GM23338 (cell line): ENCODE measurements around the gene ANKFN1. TPM values are rescaled to one million over a fixed set of nuclear protein-coding genes. Genes with fewer than 3 reads are reported as not detected.

Experiments
- ATAC-seq: fragments of 200-7000 bp; cut with Tn5 transposase; 3 replicates; pipeline ENCODE4 v1.9.1; 2020
- DNase-seq: peaks from one replicate; pipeline ENCODE4 v3.0.0-alpha.2; 2015; ENCODE audit warnings: low spot score
- H2AFZ ChIP-seq: fragments of 200-600 bp; sonication (generic); 2 replicates; pipeline ENCODE4 v1.8.0; 2016; ENCODE audit warnings: antibody characterized with exemption, mild to moderate bottlenecking, moderate library complexity
- H3F3A ChIP-seq: fragments of 200-600 bp; sonication (generic); replicated peaks from 2 replicates; pipeline ENCODE4 v1.8.0; 2017; ENCODE audit warnings: antibody characterized with exemption, mixed run types, low read depth
- H3K27ac ChIP-seq: fragments of 200-600 bp; sonication (generic); 2 replicates; pipeline ENCODE4 v1.6.1; 2016; ENCODE audit warnings: low read depth
- H3K27me3 ChIP-seq: fragments of 200-600 bp; sonication (generic); 2 replicates; pipeline ENCODE4 v1.8.0; 2016; ENCODE audit warnings: mild to moderate bottlenecking, mixed run types, moderate library complexity; ENCODE audit not compliant: insufficient read depth
- H3K36me3 ChIP-seq: fragments of 200-600 bp; sonication (generic); 2 replicates; pipeline ENCODE4 v1.8.0; 2016; ENCODE audit warnings: mild to moderate bottlenecking; ENCODE audit not compliant: insufficient read depth
- H3K4me1 ChIP-seq: fragments of 200-600 bp; sonication (generic); 2 replicates; pipeline ENCODE4 v1.8.0; 2016; ENCODE audit warnings: mild to moderate bottlenecking, moderate library complexity; ENCODE audit not compliant: insufficient read depth
- H3K4me2 ChIP-seq: fragments of 200-600 bp; sonication (generic); 2 replicates; pipeline ENCODE4 v1.7.1; 2017; ENCODE audit warnings: mixed run types
- H3K4me3 ChIP-seq: fragments of 200-600 bp; sonication (generic); 2 replicates; pipeline ENCODE4 v1.6.1; 2016; ENCODE audit warnings: mixed run types
- H3K79me2 ChIP-seq: fragments of 200-600 bp; sonication (generic); replicated peaks from 2 replicates; pipeline ENCODE4 v1.8.0; 2017; ENCODE audit warnings: mild to moderate bottlenecking; ENCODE audit not compliant: insufficient read depth
- H3K9me2 ChIP-seq: fragments of 200-600 bp; sonication (generic); 2 replicates; pipeline ENCODE4 v1.8.0; 2017; ENCODE audit not compliant: insufficient read depth
- H4K20me1 ChIP-seq: fragments of 200-600 bp; sonication (generic); replicated peaks from 2 replicates; pipeline ENCODE4 v1.8.0; 2017; ENCODE audit warnings: mild to moderate bottlenecking; ENCODE audit not compliant: insufficient read depth
- H3K27ac Mint-ChIP-seq: 2 replicates; pipeline ENCODE4 v1.8.0; 2020; ENCODE audit warnings: inconsistent platforms, mild to moderate bottlenecking, moderate library complexity, mixed read lengths
- H3K27me3 Mint-ChIP-seq: 3 replicates; pipeline ENCODE4 v1.8.0; 2022; ENCODE audit warnings: low read depth, mild to moderate bottlenecking, moderate library complexity, mixed read lengths, inconsistent platforms; ENCODE audit not compliant: insufficient read depth, poor library complexity
- H3K36me3 Mint-ChIP-seq: 3 replicates; pipeline ENCODE4 v1.8.0; 2021; ENCODE audit warnings: low read depth, mild to moderate bottlenecking, inconsistent platforms, moderate library complexity, mixed read lengths
- H3K4me1 Mint-ChIP-seq: 3 replicates; pipeline ENCODE4 v1.8.0; 2020; ENCODE audit warnings: mild to moderate bottlenecking, inconsistent platforms, mixed read lengths
- H3K4me3 Mint-ChIP-seq: 3 replicates; pipeline ENCODE4 v1.8.0; 2021; ENCODE audit warnings: moderate library complexity, mild to moderate bottlenecking, inconsistent platforms, mixed read lengths
- H3K9me3 Mint-ChIP-seq: 3 replicates; pipeline ENCODE4 v1.8.0; 2020; ENCODE audit warnings: moderate library complexity, mild to moderate bottlenecking, inconsistent platforms, mixed read lengths
- CREB1 ChIP-seq: fragments of 250-450 bp; sonication (Bioruptor Pico); IDR thresholded peaks from 2 replicates; pipeline ENCODE4 v1.5.0; 2020; ENCODE audit warnings: low read depth, mild to moderate bottlenecking, moderate library complexity
- EZH2 ChIP-seq: fragments of 200-600 bp; sonication (generic); IDR thresholded peaks from one replicate; pipeline ENCODE4 v1.8.0; 2017; ENCODE audit warnings: antibody characterized with exemption, mild to moderate bottlenecking, low read depth; ENCODE audit not compliant: unreplicated experiment
- EZH2phosphoT487 ChIP-seq: fragments of 200-600 bp; sonication (generic); IDR thresholded peaks from one replicate; pipeline ENCODE4 v1.8.1; 2018; ENCODE audit warnings: antibody characterized with exemption; ENCODE audit not compliant: unreplicated experiment
- JUNB ChIP-seq: IDR thresholded peaks from one replicate; pipeline ENCODE4 v1.6.1; 2016; ENCODE audit warnings: antibody characterized with exemption; ENCODE audit not compliant: unreplicated experiment
- NANOG ChIP-seq: IDR thresholded peaks from 2 replicates; pipeline ENCODE4 v1.6.1; 2016; ENCODE audit warnings: antibody characterized with exemption, borderline replicate concordance
- POLR2AphosphoS5 ChIP-seq: IDR thresholded peaks from 2 replicates; pipeline ENCODE4 v1.6.1; 2016; ENCODE audit warnings: antibody characterized with exemption, low read depth
- REST ChIP-seq: IDR thresholded peaks from one replicate; pipeline ENCODE4 v1.6.1; 2018; ENCODE audit warnings: antibody characterized with exemption; ENCODE audit not compliant: unreplicated experiment
- STAT1 ChIP-seq: IDR thresholded peaks from one replicate; pipeline ENCODE4 v1.6.1; 2016; ENCODE audit warnings: antibody characterized with exemption; ENCODE audit not compliant: unreplicated experiment
- ZNF114 ChIP-seq: fragments of 250-450 bp; sonication (Bioruptor Pico); IDR thresholded peaks from 2 replicates; pipeline ENCODE4 v1.5.0; 2020; ENCODE audit warnings: mild to moderate bottlenecking, moderate library complexity
- ZNF331 ChIP-seq: fragments of 250-450 bp; sonication (Bioruptor Pico); IDR thresholded peaks from 2 replicates; pipeline ENCODE4 v1.5.0; 2020; ENCODE audit warnings: low read depth, mild to moderate bottlenecking, moderate library complexity
- ZNF462 ChIP-seq: fragments of 250-450 bp; sonication (Bioruptor Pico); IDR thresholded peaks from 2 replicates; pipeline ENCODE4 v1.5.0; 2020; ENCODE audit warnings: mild to moderate bottlenecking, moderate library complexity
- polyA plus RNA-seq: library from polyadenylated mRNA; unstranded; fragments of >200 nt; fragmentation: Nextera tagmentation; extraction: Ambion mirVana; gene quantifications from 2 replicates; pipeline ENCODE4 v1.2.1, GENCODE V29; 2016
- total RNA-seq: library from RNA; depleted of rRNA; stranded (reverse); fragments of >200 nt; shearing (Covaris generic); gene quantifications from 2 replicates; pipeline ENCODE4 v1.2.3, GENCODE V29; 2014
- TF ChIP-seq, protein P1 (sequence below): IDR thresholded peaks from 2 replicates; pipeline ENCODE4 v1.6.1; 2016; ENCODE audit warnings: antibody characterized with exemption
- TF ChIP-seq, protein P2 (sequence below), 2 experiments: fragments of 200-600 bp in 1 of 2; sonication (generic) in 1 of 2; conservative IDR thresholded peaks; 2 replicates each; pipeline versions ENCODE4 v1.5.1 to v1.6.1; 2016 to 2017; ENCODE audit warnings: antibody characterized with exemption in 2 of 2, low read depth in 2 of 2, mild to moderate bottlenecking in 2 of 2, moderate library complexity in 1 of 2

The ANKFN1 gene
- total and polyA plus RNA-seq, 2 experiments from 2014 or later = not detected

- Histone ChIP-seq H3K4me2 (no peak overlapping the region), H3K9me2 (peaks cover 6% of the 10 kb centered on the region; the same call in 1 of the 2 replicates), H3F3A (no peaks in the 10 kb centered on the region), H3K27me3 (no peaks in the 10 kb centered on the region), H3K4me1 (no peaks in the 10 kb centered on the region), H4K20me1 (no peaks in the 10 kb centered on the region), H3K36me3 (no peaks in the 10 kb centered on the region), H3K4me3 (no peak overlapping the region), H3K27ac (no peak overlapping the region), H3K79me2 (no peaks in the 10 kb centered on the region), H2AFZ (no peak overlapping the region)
- no peak overlapping the region for H3K27ac Mint-ChIP-seq
- DNase-seq (no peak), ATAC-seq (no peak)
- no peaks in the 10 kb centered on the region for H3K4me1 Mint-ChIP-seq
- TF ChIP-seq ZNF331 (CRISPR knock-in tag) (no peak), CREB1 (CRISPR knock-in tag) (no peak), EZH2 (no peak), JUNB (no peak), EZH2phosphoT487 (no peak), REST (no peak), POLR2AphosphoS5 (no peak), STAT1 (no peak), NANOG (no peak), ZNF462 (CRISPR knock-in tag) (no peak), ZNF114 (CRISPR knock-in tag) (no peak)
- TF ChIP-seq, protein P1, sequence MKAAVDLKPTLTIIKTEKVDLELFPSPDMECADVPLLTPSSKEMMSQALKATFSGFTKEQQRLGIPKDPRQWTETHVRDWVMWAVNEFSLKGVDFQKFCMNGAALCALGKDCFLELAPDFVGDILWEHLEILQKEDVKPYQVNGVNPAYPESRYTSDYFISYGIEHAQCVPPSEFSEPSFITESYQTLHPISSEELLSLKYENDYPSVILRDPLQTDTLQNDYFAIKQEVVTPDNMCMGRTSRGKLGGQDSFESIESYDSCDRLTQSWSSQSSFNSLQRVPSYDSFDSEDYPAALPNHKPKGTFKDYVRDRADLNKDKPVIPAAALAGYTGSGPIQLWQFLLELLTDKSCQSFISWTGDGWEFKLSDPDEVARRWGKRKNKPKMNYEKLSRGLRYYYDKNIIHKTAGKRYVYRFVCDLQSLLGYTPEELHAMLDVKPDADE = no peak
- TF ChIP-seq, protein P2, sequence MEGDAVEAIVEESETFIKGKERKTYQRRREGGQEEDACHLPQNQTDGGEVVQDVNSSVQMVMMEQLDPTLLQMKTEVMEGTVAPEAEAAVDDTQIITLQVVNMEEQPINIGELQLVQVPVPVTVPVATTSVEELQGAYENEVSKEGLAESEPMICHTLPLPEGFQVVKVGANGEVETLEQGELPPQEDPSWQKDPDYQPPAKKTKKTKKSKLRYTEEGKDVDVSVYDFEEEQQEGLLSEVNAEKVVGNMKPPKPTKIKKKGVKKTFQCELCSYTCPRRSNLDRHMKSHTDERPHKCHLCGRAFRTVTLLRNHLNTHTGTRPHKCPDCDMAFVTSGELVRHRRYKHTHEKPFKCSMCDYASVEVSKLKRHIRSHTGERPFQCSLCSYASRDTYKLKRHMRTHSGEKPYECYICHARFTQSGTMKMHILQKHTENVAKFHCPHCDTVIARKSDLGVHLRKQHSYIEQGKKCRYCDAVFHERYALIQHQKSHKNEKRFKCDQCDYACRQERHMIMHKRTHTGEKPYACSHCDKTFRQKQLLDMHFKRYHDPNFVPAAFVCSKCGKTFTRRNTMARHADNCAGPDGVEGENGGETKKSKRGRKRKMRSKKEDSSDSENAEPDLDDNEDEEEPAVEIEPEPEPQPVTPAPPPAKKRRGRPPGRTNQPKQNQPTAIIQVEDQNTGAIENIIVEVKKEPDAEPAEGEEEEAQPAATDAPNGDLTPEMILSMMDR (conservative IDR thresholded peaks at IDR 0.05; ENCODE audit: low read depth in 2 of 2) = no peak
- no peak overlapping the region for H3K4me3 Mint-ChIP-seq
- no peaks in the 10 kb centered on the region; the same call in 2 of the 3 replicates for H3K9me3 Mint-ChIP-seq
- no peaks in the 10 kb centered on the region for H3K27me3 Mint-ChIP-seq
- H3K36me3 Mint-ChIP-seq = no peaks in the 10 kb centered on the region
Observed at GRCh38 chr17:56185491-56186221, 32.4 kb downstream of the ANKFN1 start.
